HG02840 (cell line): ENCODE measurements around the gene MIDN.

Source experiments
- ATAC-seq: cut with Tn5 transposase; IDR thresholded peaks from one replicate; pipeline ENCODE4 v1.9.1; 2021; ENCODE audit warnings: mild to moderate bottlenecking, moderate library complexity, moderate number of reproducible peaks; ENCODE audit not compliant: unreplicated experiment, low FRiP score

Gene MIDN

DNA sequence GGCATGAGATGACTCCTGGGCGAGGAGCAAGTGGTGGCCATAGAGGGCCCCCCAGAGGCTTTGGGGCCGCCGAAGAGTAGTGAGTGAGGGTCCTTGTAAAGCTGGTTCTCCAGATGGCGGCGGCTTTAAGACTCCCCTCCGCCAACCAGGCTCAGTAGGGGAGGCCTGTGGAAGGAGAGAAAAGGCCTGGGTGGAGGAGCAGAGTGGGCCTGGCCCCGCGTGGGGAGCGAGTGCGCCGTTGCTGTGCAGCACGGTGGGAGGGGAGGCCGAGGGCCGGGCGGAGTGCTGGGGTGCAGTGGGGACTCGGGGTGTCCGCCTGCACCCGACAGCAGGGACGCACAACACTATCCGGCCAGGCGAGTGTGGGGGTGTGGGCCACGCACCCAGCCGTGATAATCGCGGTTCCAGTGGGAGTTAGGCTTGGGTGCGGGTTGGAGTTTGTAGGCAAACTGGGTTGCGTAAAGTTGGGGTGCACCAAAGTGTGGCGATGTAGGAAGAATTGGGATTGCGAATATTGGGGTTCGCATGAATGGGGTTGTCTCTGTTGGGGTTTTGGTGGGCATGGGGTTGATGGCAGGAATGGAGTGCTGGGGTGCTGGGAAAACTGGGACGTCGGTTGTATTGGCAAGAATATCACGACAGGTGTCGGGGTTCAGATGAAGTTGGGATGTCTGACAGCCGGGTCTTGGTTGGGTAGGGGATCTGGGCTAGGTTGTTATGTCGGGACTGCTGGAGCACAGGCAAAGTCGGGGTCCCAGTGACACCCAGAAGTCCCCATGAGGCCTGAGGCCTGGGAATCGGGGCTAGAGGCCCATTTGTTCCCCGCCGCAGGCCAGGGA, 20.1 kb downstream of the MIDN start:
- no peak for ATAC-seq

DNA sequence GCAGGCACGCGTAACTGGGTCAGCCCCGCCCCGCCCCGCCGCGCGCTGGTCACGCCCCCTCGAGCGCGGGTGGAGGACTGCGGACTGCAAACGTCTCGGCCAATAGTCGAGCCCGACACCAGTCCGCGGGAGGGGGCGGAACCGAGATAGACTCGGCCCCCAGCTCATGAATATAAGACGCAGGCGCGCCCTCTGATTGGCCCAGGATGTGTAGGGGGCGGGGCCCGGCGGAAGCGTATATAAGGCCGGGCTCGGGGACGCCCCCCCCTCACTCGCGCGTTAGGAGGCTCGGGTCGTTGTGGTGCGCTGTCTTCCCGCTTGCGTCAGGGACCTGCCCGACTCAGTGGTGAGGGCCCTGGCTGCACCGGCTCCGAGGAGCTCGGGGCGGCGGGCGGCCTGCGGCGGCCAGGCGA, 20.7 kb downstream of the MIDN start, which contains the start of gene CIRBP:
CIRBP (plus strand) TSS at position 268 of the 413 bp plus-strand sequence. CDS start 1,602 bp downstream, outside the sequence.
- peak; percentile 55 for ATAC-seq

GRCh38 chr19:1269478-1270212, 21.3 kb downstream of the MIDN start:
- ATAC-seq = peak; percentile 32

DNA sequence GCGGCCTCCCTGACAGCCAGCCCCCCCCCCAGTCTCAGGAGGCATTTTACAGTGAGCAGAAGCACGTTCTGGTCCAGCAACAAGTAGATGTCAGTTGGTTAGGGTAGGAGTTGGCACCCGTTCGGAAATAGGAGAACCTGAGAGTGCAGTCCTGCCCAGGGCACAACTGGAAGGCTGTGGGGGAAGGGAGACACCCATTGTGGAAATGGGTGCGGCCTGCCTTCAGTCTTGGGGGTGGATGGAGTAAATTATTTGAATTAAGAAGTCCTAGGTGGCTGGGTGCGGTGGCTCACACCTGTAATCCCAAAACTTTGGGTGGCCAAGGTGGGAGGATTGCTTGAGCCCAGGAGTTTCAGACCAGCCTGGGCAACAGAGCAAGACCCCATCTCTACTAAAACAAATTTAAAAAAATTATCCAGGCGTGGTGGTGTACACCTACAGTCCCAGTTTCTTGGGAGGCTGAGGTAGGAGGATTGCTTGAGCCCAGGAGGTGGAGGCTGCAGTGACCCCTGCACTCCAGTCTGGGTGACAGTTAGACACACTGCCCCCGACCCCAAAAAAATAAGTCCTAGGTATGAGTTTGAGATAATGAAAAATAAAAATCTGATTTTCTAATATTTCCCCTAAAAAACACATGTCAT, 21.9 kb downstream of the MIDN start:
- ATAC-seq = no peak

DNA sequence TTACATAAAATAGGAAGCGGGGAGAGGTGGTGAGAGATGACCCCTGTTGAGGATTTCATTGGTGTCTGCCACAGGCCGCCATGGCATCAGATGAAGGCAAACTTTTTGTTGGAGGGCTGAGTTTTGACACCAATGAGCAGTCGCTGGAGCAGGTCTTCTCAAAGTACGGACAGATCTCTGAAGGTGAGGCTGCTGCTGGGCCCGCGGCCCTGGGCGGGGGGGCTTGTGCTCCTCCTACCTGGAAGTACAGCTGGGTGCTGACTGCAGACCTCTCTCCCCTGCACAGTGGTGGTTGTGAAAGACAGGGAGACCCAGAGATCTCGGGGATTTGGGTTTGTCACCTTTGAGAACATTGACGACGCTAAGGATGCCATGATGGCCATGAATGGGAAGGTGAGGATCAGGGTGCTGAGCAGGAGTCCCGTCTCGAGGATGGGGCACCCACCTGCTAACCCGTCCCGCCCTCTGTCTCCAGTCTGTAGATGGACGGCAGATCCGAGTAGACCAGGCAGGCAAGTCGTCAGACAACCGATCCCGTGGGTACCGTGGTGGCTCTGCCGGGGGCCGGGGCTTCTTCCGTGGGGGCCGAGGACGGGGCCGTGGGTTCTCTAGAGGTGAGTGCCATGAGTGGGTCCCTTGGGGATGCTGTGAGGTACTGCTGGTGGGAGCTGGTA, 22.6 kb downstream of the MIDN start:
- no peak for ATAC-seq

DNA sequence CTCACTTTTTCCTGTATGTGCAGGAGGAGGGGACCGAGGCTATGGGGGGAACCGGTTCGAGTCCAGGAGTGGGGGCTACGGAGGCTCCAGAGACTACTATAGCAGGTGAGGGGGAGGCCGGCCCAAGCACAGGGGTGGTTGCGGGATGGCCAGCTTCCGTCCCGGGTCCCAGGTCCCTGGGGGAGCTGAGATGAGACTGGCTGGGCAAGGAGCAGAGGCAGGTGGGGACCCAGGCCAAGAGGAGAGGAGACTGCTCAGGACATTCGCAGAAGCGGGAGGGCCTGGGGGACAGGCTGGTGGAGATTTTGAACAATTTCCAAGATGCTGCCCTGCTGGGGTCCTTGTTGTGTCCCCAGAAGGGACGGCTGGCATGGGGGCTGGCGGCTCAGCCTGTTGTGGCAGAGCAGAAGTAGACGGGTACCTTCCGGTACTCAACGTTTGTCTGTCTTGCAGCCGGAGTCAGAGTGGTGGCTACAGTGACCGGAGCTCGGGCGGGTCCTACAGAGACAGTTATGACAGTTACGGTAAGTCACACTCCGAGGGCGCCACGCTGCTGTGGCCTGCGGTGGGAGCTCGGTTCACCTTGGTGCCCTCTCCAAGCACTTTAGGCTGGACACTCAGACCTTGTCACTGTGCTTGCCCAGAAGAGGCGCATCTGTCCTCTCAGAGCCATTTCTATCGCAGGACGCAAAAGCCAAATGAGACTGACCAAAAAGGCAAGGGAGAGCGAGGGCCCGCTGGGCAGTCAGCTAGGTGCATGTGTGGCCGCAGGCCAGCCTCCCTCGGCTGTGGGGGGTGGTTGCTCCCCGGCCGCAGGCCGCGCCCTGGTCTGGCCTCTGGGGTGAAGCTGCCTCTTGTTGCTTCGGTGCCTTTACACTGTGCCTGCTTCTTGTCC, 23.4 kb downstream of the MIDN start:
- no peak for ATAC-seq

- ATAC-seq = no peak
Measured at GRCh38 chr19:1272423-1273262, 24.3 kb downstream of the MIDN start.

DNA sequence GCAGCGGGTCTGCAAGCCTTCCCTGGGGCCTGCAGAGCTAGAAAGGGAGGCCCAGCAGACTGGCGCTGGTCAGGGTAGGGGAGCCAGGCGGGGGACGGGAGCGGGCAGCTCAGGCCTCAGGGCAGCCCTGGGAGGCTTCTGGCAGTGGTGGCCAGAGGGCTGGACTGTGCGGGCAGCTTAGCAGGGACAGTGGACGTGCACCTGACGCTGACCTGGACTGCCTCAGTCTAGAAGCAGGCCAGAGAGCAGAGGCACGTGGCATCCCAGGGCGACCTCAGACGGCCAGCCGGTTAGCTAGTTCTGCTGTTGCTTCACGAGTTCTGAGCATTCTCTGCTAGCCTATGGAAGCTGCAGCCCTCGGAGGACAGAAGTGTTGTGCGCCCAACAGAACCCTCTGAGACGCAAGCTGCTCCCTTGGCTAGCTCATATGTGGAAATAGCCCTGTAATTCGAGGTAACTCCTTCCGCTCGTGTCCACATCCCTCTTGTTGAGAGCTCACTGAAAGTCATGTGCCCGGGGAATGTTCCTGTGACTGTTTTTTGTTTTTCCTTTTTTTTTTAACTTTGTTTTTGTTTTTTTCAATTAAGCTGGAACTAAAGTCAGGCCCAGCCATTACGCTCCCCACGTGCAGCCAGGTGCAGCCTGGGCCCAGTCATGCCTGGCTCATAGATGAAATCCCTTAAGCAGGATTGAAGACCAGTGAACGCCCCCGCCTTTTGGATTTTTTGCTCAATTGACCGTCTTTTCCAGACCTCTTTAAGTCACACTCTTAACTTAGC, 25.1 kb downstream of the MIDN start:
- no peak for ATAC-seq

GRCh38 chr19:1274081-1274851, 25.9 kb downstream of the MIDN start:
- ATAC-seq = no peak

DNA sequence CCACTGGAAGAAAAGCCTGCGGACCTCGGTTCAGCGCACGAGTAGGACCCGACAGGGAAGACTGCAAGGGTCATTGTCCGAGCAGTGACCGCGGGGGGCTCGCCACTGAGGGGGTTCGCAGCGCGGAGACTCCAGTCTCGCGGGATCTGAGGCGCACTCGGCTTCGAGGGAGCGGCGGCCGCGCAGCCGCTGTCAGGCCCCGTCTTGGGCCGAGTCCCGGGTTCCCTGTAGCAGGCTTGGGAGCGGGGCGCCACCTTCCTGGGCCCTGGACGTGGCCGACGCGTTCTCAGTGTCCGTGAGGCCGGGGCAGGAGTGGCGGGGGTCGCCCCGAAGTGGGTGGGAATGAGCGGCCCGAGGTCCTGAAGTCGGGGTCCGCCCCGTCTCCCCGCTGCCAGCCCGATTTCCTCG, 26.5 kb downstream of the MIDN start:
- ATAC-seq = no peak

DNA sequence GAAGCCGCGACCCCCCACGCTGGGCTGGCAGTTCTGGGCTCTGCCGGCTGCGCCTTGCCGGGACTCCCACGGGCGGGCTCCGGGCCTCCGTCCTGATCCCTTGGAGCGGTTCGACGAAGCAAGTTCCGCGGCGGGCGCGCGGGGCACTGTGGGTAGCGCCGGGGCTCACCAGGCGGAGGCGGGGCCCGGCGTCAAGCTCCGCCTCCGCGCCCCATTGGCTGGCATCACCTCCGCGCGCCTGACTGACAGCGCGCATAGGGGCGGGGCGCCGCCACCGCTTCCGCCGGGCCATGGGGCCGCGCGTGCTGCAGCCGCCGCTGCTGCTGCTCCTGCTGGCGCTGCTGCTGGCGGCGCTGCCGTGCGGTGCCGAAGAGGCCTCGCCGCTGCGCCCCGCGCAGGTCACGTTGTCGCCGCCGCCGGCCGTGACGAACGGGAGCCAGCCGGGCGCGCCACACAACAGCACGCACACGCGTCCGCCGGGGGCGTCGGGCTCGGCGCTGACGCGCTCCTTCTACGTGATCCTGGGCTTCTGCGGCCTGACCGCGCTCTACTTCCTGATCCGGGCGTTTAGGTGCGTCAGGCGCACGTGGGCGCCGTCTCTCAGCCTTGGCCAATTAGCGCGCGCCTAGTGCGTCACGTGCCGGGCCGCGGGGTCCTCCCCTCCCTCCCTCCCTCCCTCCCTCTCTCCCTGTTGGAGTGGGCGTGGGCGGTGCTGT, 27.0 kb downstream of the MIDN start, which contains the start of gene FAM174C:
FAM174C (plus strand) TSS at position 271 of the 716 bp plus-strand sequence; CDS start at position 291, 20 bp downstream.
- ATAC-seq = peak; percentile 78

DNA sequence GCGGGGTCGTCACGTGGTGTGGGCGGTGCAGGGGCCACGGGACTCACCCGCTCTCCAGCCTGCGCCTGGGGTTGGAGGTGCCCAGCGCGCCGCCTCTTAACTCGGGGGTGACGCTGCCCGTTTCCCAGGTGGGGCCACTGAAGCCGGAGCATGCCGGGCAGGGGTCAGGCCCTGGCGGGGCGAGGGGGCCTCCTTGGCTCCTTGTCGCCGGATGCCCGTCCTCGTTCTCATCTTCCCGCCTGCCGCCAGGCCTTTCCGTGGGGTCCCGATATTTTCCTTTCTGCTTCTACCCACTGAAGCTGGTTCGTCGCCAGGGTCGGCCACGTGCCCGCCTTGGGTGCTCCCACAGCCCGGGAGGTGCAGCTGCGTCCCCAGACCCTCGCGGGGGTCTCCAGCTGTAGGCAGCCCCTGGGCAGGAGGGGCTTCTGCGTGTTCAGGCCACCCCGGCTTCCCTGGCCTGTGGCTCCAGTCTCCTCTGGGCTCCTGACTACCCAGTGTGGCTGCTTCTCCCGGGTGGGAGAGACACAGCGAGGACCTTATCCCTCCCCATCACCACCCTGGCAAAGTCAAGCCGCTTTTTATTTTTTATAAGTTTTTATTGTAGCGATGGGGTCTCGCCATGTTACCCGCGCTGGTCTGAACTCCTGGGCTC, 27.7 kb downstream of the MIDN start:
- ATAC-seq = peak; percentile 0

- ATAC-seq = no peak
Measured at GRCh38 chr19:1276628-1277022, 28.2 kb downstream of the MIDN start.

GRCh38 chr19:1277061-1277460, 28.7 kb downstream of the MIDN start:
- no peak for ATAC-seq

- ATAC-seq = no peak
Measured at GRCh38 chr19:1278074-1278473, 29.7 kb downstream of the MIDN start.
